Stimulated activated CD8-positive, alpha-beta memory T cell treated with anti-CD3 and anti-CD28 coated beads, Interleukin-4, amount 100 ng/mL, for 4 hours (primary cell): ENCODE results near the gene IL12RB1.

Source experiments
- DNase-seq, 2 donors: peaks; one replicate each; pipeline ENCODE4 v3.0.0-alpha.2; 2020; ENCODE audit warnings: low read depth in 2 of 2, low spot score in 1 of 2

The IL12RB1 gene

GRCh38 chr19:18090545-18091216 lies 3.9 kb upstream of the IL12RB1 start:
- no peak for DNase-seq

DNA sequence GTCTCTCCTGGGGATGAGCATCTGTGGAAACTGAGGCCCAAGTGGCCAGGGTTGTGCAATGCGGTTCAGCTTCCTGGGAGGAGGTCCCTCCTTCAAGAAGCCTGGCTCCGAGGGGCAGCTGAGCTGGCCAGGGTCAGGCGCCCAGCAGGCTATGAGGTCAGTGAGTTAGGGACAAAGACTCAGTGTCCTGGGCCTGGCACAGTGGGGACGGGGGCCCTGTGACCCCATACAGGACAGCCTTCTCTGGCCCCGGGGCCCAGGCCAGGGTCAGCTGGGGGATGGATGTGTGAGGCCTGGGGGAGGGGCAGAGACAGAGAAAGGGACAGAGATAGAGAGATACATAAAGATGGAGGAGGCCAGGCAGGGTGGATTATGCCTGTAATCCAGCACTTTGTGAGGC lies 3.0 kb upstream of the IL12RB1 start:
- no peak for DNase-seq

- peak; percentile 27 to 60 for DNase-seq
These were observed 2.4 kb upstream of the IL12RB1 start for GRCh38 chr19:18089096-18089541.

GRCh38 chr19:18085702-18086457 lies 854 bp downstream of the IL12RB1 start:
- no peak for DNase-seq

DNA sequence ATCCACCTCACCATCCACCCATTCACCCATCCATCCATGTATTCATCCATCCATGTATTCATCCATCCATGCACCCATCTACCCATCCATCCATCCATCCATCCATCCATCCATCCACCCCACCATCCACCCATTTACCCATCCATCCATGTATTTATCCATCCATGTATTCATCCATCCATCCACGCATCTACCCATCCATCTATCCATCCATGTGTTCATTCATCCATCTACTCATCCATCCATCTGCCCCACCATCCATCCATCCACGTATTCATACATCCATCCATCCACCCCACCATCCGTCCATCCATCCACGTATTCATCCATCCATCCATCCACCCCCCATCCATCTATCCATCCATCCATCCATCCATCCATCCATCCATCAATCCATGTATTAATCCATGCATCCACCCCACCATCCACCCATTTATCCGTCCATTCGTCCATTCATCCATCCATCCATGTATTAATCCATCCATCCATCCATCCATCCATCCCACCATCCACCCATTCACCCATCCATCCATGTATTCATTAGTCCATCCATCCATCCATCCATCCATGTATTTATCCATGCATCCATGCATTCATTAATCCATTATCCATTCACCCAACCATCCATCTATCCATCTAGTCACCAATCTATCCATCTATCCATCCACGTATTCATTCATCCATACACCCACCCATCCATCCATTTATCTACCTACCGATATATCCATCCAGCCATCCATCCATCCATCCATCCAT lies 2.6 kb downstream of the IL12RB1 start:
- DNase-seq: no peak

DNA sequence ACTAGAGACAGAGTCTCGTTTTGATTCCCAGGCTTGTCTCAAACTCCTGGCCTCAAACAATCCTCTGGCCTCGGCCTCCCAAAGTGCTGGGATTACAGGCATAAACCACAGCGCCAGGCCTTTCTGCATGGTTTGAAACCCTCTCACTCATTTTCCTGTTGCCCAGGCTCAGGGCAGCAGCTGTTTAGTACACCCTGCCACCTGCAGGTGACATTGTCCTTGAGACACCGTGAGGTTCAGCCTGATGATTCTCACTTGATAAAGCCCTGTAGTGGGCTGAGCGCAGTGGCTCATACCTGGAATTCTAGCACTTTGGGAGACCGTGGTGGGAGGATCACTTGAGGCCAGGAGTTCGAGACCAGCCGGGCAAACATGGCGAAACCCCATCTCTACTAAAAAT lies 12.5 kb downstream of the IL12RB1 start:
- no peak for DNase-seq

DNA sequence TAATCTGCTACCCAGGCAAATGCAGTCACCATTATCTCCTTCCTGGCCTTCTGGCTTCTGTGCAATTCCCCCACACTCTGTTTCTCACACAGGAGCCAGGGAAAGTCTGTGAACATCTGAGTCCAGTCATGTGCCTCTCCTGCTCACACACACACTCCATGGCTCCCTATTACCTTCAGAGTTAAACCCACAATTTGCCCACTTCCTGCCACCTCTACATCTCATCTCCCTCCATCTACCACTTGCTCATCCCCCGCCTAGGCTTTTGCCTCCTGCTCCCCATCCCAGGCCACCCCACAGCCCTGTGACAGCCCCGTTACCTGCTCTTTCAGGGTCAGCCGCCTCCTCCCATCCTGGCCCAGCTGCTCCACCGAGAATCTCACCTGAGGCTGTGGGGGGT lies 13.5 kb downstream of the IL12RB1 start:
- DNase-seq: no peak

DNA sequence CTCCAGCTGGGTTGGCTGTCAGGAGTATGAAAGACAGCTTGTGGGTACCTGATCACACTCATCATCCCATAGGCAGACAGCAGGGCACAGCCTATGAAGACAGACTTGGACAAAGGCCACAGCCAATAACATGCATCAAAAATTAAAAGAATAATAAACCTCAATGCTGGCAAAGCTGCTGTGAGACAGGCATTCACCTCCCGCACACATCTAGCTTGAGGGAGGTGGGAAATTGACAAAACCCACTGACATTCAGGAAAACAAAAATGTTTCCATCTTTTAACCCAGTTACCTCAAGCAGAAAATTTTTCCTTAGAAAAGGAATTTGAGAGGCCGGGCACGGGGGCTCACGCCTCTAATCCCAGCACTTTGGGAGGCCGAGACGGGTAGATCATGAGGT lies 14.4 kb downstream of the IL12RB1 start:
- no peak for DNase-seq

GRCh38 chr19:18070181-18070580 lies 16.6 kb downstream of the IL12RB1 start:
- no peak for DNase-seq

DNA sequence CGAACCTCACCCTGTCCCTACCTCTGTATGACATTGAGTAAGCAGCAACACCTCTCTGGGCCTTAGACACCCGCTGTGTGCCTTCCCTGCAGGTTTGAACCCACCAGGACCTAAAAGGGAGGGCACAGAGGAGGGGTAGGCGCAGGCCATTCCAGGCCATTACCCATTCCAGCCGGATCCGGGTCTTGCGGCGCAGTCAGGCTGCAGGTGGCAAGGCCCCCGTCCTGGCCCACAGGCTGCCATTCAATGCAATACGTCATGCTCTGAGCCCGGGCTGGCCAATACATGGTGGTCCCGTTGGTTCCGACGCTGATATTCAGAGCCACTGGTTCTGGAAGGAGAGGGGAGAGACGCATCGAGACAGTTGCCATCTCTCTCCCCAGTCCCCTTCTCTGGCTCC lies 17.4 kb downstream of the IL12RB1 start:
- no peak for DNase-seq

- no peak for DNase-seq
These were observed 18.3 kb downstream of the IL12RB1 start for GRCh38 chr19:18068395-18068794.

- no peak for DNase-seq
These were observed 21.6 kb downstream of the IL12RB1 start for GRCh38 chr19:18065173-18065495.

GRCh38 chr19:18063463-18063862 lies 23.3 kb downstream of the IL12RB1 start:
- no peak for DNase-seq

DNA sequence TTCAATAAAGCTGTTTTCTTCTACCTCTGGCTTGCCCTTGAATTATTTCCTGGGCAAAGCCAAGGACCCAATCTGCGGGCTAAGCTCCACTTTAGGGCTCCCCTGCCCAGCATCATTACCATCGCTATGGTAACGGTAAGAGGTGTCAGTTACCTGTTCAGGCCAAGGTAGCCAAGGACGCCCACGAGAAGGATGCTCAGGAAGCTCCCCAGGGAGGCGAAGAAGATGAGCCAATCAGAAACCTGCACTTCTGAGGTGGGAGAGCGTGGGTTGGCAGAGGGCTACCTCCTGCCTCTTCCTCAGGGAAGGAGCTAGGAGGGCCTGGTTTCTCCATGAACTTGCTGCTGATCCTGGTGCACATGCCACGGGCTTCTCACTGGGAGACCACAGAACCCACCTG lies 24.7 kb downstream of the IL12RB1 start:
- DNase-seq: no peak

GRCh38 chr19:18060472-18060871 lies 26.3 kb downstream of the IL12RB1 start:
- no peak for DNase-seq

GRCh38 chr19:18059902-18060301 lies 26.8 kb downstream of the IL12RB1 start:
- DNase-seq: no peak

GRCh38 chr19:18059297-18059696 lies 27.4 kb downstream of the IL12RB1 start:
- DNase-seq: no peak

DNA sequence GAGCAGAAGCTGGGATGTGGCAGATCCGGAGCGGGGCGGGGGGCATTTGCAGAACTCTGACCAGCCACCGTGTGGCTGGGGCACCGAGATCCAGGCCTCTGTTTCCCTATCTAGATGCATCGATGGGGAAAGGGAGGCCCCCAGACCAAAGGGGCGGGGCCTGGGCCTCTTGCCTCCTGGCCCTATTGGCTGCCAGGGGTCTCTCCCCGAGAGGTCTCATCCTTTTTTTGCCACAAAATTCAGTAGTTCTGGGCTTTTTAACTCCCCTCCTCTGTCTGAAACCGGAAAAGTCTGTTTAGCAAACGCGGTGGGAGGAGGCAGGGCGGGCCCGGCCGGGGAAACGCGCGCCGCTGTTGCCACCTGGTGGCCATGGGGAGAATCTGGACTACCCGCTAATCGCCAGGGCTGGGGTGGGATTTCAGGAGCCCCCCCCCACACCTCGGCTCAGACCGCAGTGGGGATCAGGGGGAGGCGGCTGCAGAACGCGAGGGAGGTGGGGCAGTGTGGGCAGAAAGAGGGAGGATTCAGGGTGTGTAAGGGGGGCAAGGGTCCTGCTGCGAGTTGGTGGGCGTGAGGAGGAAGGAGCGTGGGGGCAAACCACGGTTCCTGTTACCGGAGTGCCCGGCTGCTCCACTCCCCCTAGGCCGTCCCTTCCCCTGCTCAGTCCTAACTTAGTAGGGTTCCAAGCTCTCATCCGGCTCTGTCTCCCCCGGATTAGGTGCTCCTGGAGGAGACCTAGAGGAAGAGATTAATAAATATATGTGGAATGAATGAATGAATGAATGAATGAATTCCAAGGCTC lies 28.3 kb downstream of the IL12RB1 start:
- DNase-seq: peak; percentile 54 to 66

DNA sequence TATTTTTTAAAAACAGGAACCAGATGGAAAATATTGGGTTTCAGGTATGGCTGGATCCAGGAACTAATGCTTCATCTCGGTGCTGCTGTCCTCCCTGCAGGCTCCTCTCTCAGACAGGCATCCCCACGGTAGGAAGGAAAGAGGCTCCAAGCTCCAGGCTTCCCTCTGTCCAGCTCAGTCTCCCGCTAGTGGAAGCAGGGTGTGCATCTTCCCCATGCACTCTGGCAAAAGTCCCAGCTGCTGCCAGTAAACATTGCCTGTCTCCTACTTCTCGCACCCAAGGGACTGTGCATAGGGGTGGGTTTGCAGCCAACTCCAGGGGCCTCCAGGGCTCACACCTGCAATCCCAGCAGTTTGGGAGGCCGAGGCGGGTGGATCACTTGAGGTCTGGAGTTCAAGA lies 29.2 kb downstream of the IL12RB1 start:
- DNase-seq: no peak

DNA sequence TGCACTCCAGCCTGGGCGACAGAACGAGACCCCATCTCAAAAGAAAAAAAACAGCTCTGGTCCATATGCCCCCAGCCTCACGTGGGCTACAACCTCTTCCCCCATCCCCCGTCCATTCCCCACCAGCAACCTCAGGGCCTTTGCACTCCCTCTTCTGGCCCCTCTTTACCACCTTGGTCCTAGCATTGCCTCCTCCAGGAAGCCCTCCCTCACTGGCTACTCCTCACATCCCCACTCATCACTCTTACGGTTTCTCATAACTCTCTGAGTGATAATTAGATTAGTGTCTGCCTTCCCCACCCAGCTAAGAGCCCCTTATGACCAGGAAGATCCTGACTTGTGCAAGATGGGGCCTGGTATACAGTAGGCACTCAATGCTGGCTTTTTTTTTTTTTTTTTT lies 30.8 kb downstream of the IL12RB1 start:
- DNase-seq: no peak

DNA sequence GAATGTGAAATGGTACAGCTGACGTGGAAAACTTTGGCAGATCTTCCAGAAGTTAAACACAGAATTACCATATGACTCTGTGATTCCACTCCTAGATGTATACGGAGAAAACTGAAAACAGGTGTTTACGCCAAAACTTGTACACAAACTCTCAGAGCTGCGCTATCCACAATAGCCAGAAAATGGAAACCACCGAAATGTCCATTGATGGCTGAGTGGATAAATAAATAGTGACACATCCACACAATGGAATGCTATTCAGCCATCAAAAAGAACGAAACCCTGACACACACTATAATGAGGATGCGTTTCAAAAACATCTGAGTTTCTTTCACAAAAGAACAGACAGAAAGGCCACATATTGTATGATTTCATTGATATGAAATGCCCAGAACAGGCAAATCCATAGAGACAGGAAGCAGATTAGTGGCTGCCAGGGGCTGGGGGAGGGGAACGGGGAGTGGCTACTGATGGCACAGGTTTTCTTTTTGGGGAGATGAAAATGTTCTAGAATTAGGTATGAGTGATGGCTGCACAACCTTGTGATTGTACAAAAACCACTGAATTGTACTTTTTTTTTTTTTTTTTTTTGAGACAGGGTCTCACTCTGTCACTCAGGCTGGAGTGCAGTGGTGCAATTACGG lies 33.0 kb downstream of the IL12RB1 start:
- no peak for DNase-seq
